ENCODE data around the gene DCDC2.

DCDC2 gene

DNA sequence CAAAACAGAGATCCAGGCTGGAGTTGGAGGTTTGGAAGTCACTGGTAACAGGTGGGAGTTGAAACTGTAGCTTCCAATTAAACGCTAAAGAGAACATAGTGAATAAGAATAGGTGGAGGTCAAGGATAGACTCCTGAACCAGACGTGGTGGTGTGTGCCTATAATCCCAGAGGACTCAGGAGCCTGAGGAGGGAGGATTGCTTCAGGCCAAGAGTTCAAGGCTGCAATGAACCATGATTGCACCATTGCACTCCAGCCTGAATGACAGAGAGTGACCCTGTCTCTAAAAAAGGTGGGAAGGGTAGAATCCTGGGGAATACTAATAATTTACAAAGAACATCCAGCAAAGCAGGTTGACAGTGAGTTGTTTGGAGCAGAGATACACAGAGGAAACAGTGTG lies 218.2 kb downstream of the DCDC2 start:
- no peak for DNase-seq

DNA sequence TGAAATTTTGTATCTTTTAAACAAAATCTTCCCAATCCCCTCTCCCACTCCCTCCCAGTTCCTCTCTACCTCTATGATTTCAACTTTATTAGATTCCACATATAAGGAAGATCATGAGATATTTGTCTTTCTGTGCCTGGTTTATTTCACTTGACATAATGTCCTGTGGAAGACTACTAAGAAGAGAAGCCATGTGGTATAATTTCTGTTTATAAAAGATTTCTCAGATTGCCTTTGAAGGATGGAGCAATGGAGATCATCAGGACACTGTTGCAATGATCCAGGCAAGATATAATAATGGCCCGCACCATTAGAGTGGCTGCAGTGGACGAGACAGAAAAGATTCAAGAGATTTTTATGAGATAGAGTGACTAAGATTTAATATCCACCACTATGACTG lies 218.8 kb downstream of the DCDC2 start:
- DNase-seq = no peak

DNA sequence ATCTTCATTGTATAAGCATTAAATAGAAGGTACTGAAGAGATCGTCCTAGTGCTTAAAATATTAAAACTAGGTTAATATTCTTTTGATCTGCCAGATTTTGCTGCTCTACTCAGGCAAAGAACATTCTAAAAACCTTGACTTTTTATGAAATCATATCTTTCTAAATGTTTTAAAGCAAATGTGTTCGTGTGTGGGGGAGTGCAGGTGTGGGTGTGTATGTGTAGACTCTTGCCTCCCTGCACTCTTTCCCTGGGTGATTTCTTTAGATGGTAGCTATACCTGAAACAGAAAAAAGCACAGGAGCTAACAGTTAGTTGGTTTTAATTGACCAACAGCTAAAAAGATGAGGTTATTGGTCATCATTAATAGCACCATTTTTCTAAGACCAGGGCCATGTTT lies 226.1 kb downstream of the DCDC2 start:
- DNase-seq = no peak

DNA sequence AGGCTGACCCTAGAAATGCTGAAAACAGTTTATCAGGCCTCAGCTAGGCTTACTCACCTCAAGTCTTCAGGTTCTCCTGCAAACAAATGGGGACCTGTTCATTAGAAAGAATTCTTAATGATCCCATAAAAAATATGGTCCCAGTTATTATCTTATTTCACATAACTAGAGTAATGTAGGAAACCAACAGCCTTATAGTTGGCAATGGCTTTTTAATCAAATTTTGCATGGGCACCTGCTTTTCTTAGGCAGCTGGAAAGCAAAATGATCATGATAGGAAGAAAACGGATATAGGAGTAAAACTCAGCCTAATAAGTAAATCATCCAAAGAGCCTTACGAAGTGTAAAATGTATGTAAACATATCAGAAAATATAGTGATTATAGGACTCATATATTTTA lies 230.5 kb downstream of the DCDC2 start:
- no peak for DNase-seq

DNA sequence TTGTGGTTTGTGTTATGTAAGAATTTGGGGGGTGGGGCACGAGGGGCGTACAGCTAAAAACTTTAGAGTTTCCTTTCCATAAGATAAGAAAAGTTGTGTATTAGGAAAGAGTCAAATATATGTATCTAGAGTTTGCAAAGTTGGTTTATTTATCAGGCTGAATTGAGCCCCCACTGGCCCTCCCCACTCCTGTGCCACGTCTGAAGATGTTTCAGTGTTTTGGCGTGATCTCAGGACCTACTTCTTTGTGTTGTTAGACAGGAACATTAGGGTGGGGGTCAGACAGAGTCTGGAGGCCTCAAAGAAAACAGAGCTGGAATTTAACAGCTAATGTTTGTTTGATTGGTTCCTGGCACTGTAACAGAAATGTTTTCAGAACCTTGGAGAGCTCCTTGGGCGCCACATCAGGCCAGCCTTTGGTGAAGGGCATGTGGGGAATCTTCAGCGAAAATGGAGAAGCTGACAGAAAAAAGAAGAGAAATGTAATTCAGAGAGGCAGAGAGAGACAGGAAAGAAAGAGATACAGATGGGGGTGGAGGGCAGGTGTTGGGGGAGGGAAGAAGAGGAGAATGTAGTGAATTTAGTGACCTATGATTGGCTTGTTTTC lies 231.2 kb downstream of the DCDC2 start:
- DNase-seq = no peak

DNA sequence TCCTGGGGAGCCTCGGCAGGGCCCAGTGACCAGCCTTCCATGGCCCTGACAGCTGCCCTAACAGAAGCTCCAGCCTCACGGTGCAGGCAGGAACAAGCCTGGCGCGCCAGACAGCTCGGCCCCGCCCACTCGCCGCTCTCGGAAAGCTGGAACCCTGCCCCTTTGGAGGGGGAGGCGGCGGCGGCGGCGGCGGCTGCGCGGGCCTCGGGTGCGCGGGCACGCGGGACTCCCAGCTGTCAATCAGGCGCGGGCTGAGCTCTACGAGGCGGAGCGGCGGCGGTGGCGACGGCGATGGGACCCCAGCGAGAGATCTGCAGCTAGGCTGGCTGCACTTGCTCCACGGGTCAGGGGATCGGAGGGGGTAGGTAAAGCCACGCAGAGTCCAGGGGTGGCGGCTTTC lies 231.9 kb downstream of the DCDC2 start, which contains the start of gene NRSN1:
TSS of gene NRSN1 (plus strand) at position 236 of the 400 bp plus-strand sequence. CDS start 8,113 bp downstream, outside the sequence.
- DNase-seq = no peak

DNA sequence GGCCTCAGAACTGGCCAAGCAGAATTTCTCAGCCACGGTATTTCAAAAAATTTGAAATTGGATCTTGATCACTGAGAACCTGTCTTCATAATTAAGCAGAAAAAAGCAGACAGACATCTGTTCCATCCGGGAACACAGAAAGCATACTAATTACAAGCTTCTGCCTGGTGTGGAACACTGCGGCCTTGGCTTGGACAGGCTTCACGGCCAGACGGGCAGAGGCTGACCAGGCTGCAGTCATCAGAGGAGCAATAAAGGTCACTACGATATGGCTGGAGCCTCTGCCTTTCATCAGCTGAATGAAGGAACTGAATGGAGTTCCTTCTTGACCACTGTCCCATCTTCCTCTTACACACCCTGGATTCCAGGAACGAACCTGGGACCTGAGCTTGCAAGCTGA lies 235.7 kb downstream of the DCDC2 start:
- DNase-seq = no peak
